H54 (cell line): Measurements from ENCODE around the gene KRTAP5-3.
"Not testable (repeated sequence)": the region's sequence is repeated elsewhere in the genome, so short reads cannot be mapped to it uniquely, and the experiment has no call there.

Experiments used
- DNase-seq: peaks from one replicate; pipeline ENCODE4 v3.0.0; 2011; ENCODE audit warnings: low spot score, mixed read lengths; ENCODE audit not compliant: insufficient read length
- FAIRE-seq: peaks from 3 replicates; lab custom pipeline; 2011; peaks lifted over from hg19 to GRCh38; lab: Jason Lieb, UNC
- POLR2A ChIP-seq: IDR thresholded peaks from 2 replicates; pipeline ENCODE4 v1.6.1; 2011; ENCODE audit warnings: low read depth, mild to moderate bottlenecking, low read length

The KRTAP5-3 gene

DNA sequence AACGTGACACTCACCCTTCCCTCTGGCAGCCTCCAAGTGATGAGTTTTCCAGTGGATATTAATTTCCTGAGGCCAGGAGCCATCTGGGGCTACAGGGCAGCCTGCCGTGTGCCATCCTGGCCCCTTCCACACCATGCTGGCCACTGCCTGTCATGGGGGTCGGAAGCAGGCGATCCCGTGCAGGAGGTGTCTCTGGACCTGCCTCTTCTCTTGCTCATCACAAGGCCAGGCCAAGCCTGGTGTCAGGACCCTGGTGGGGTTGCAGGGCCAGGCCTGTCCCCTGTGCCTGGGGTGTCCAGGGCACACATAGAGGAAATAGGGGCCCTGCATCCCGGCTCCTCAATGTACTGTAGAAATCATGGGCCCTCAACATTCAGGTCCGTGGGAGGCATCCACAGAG, 3.6 kb downstream of the KRTAP5-3 start:
- DNase-seq (no peak), FAIRE-seq (no peak)
- TF ChIP-seq POLR2A: no peak

- no peak for FAIRE-seq
- DNase-seq: no peak
- no peak for TF ChIP-seq POLR2A
These were observed 4.1 kb downstream of the KRTAP5-3 start for GRCh38 chr11:1604181-1604580.

- TF ChIP-seq POLR2A: no peak
- no peak for DNase-seq
- no peak for FAIRE-seq
These were observed 4.6 kb downstream of the KRTAP5-3 start for GRCh38 chr11:1603629-1604028.

- FAIRE-seq, DNase-seq: not testable (repeated sequence)
These were observed 6.6 kb downstream of the KRTAP5-3 start for GRCh38 chr11:1601663-1602062.

DNA sequence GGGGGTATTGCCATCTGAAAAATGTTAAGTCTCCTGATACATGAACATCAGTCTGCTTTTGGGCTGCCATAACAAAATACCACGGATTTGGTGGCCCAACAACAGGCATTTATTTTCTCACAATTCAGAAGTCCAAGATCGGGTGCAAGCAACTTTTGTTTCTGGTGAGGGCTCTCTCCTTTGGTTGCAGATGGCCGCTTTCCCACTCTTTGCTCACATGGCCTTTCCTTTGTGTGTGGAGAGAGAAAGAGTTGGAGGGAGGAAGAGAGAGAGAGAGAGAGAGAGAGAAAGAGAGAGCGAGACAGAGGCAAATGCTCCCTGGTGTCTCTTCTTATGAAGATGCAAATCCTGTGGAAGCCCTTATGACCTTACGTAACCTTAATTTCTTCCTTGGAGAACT, 7.6 kb downstream of the KRTAP5-3 start:
- FAIRE-seq (no peak), DNase-seq (no peak)
- no peak for TF ChIP-seq POLR2A

DNA sequence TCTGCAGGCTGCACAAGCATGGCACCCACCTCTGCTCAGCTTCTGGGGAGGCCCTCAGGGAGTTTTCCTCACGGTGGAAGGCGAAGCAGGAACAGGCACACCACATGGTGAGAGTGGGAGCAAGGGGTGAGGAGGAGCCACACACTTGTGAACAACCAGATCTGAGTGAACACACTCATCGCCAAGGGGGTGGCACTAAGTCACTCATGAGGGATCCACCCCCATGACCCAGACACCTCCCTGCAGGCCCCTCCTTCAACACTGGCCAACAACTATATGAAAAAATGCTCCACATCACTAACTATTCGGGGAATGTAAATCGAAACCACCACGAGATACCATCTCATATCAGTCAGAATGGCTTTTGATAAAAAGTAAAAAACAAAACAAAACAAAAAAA, 9.4 kb downstream of the KRTAP5-3 start:
- TF ChIP-seq POLR2A: no peak
- no peak for FAIRE-seq

GRCh38 chr11:1598406-1598805, 9.9 kb downstream of the KRTAP5-3 start:
- DNase-seq, FAIRE-seq: not testable (repeated sequence)

More for the DNA sequence above, 9.4 kb downstream of the KRTAP5-3 start:
- DNase-seq: no peak

- no peak for TF ChIP-seq POLR2A
- no peak for FAIRE-seq
- DNase-seq: no peak
These were observed 10.3 kb downstream of the KRTAP5-3 start, which contains the start of gene KRTAP5-2 for GRCh38 chr11:1597994-1598380. TSS of gene KRTAP5-2 (minus strand) at chr11:1598294. CDS start at chr11:1598250, 44 bp downstream.

DNA sequence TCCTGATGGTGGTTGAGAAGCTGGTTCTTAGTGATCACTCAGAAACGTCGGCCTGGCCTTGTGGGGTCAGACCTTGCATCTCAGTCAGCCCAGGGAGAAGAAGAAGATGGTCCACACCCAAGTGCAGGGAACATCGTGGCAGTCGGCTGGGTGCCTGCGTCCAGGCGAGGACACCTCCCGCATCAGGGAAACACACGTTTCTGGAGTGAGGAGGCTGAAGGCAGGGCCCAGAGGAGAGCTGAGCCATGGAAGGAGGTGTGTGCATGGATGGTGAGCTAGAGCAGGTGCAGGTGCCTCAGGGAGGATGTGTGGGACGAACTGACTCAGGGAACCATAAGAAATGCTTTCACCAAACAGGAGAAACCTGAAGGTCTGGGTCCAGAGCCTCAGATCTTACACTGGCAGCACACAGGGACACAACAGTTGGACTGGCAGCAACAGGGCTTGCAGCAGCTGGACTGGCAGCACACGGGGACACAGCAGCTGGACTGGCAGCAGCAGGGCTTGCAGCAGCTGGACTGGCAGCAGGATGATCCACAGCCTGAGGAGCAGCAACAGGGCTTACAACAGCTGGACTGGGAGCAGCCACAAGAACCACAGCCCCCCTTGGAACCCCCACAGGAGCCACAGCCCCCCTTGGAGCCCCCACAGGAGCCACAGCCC, 10.8 kb downstream of the KRTAP5-3 start:
- FAIRE-seq (no peak), DNase-seq (no peak)
- TF ChIP-seq POLR2A: no peak

DNA sequence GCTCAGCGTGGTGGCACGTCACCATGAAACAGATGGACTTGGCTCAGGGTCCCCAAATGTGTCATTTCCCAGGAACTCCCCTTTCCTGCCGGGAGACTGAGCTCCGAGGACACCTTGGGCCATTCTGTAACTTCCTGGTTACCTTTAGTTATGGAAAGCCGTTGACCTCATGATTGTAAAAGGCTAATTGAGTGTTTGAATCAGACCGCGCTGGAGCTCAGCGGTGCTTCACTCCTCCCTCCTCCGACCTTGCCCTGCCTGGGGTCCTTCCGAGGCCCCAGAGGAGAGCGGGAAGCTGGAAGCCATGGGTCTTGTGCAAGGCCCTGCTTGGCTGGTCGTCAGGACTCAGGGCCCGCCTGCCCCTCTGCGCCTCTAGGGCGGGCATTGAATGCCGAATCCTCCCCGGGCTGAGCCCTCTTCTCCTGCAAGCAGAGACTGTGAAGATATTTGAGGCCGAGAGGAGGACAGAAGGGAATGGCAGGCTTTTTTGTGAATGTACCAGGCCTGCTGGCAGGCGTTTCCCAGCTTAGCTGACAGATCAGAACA, 11.6 kb downstream of the KRTAP5-3 start:
- DNase-seq, FAIRE-seq: not testable (repeated sequence)

GRCh38 chr11:1595994-1596575, 12.2 kb downstream of the KRTAP5-3 start:
- not testable (repeated sequence) for DNase-seq, FAIRE-seq

DNA sequence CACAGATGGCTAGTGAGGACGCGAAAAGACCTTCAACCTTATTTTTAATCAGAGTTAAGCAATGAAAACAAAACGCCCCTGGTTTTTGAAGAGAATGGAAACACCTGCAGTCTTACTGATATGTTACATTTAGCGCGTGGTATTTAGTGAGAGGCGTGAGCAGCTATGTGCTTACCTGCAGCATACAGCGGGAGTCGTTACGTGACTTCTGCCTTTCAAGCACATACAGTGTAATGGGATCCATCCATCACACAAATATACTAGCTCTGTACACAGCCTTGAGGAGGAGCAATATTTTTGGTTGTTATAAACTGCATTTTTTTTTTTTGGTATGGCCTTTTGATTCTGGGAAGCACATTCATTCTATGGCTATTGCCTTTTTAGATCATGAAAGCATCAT, 15.6 kb downstream of the KRTAP5-3 start:
- DNase-seq (no peak), FAIRE-seq (no peak)
- TF ChIP-seq POLR2A: no peak

DNA sequence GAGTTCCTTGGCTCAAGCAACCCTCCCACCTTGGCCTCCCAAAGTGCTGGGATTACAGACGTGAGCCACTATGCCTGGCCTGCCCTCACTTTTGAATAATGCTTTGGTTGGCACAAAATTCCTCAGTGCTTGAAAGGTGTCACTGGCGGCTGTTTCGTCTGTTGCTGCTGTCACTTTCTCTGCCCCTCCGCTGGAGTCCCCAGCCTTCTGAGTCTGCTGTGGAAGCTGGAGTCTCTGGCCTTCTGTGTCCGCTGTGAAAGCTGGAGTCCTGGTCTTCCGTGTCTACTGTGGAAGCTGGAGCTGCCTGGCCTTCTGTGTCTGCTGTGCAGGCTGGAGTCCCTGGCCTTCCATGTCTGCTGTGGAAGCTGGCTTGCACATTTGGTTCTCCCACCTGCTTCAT, 18.3 kb downstream of the KRTAP5-3 start:
- TF ChIP-seq POLR2A: no peak
- DNase-seq (no peak), FAIRE-seq (no peak)

DNA sequence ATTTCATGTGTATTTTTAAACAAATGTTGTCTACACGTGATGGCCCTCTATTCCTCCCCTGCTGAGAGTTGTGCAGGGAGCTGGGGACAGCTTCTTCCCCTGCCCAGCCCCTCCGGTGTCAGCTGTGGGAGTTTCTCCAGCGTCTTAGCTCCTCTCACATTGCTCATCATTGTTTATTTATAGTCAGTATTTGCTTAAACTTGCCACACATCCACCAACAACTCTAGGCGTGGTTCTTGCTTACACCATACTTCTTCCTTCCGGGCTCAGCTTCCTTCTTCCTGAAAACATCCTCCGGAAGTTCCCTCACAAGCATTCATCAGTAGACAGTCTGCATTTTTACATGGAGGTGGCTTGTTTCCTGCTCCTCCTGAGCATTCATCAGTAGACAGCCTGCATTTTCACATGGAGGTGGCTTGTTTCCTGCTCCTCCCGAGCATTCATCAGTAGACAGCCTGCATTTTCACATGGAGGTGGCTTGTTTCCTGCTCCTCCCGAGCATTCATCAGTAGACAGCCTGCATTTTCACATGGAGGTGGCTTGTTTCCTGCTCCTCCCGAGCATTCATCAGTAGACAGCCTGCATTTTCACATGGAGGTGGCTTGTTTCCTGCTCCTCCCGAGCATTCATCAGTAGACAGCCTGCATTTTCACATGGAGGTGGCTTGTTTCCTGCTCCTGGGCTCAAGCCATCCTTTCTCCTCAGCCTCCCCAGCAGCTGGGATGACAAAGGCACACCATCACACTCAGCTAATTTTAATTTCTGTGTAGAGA, 18.9 kb downstream of the KRTAP5-3 start:
- FAIRE-seq, DNase-seq: not testable (repeated sequence)

GRCh38 chr11:1586699-1587098, 21.6 kb downstream of the KRTAP5-3 start:
- no peak for TF ChIP-seq POLR2A
- no peak for FAIRE-seq
- DNase-seq: no peak

- DNase-seq, FAIRE-seq: not testable (repeated sequence)
These were observed 23.4 kb downstream of the KRTAP5-3 start, which contains the start of gene KRTAP5-1 for GRCh38 chr11:1584661-1585370. TSS of gene KRTAP5-1 (minus strand) at chr11:1585283. CDS start at chr11:1585249, 34 bp downstream.

GRCh38 chr11:1582909-1583308, 25.4 kb downstream of the KRTAP5-3 start:
- not testable (repeated sequence) for FAIRE-seq

More at GRCh38 chr11:1582909-1583308, 25.4 kb downstream of the KRTAP5-3 start:
- not testable (repeated sequence) for DNase-seq
